HG02870 (cell line): ENCODE measurements around the gene HABP2.

Experiments
- ATAC-seq: cut with Tn5 transposase; IDR thresholded peaks from one replicate; pipeline ENCODE4 v1.9.1; 2021; ENCODE audit warnings: mild to moderate bottlenecking, moderate library complexity; ENCODE audit not compliant: unreplicated experiment

HABP2 gene

GRCh38 chr10:113600569-113600968, 47.7 kb downstream of the HABP2 start:
- no peak for ATAC-seq

GRCh38 chr10:113603057-113603777, 50.4 kb downstream of the HABP2 start:
- ATAC-seq, result no peak

GRCh38 chr10:113604572-113604971, 51.7 kb downstream of the HABP2 start:
- no peak for ATAC-seq

GRCh38 chr10:113605268-113605978, 52.6 kb downstream of the HABP2 start:
- no peak for ATAC-seq

GRCh38 chr10:113609704-113610108, 56.9 kb downstream of the HABP2 start:
- ATAC-seq, result no peak

GRCh38 chr10:113610631-113611601, 58.1 kb downstream of the HABP2 start:
- no peak for ATAC-seq

GRCh38 chr10:113612154-113612553, 59.3 kb downstream of the HABP2 start:
- ATAC-seq, result no peak

- no peak for ATAC-seq
Observed at GRCh38 chr10:113613427-113613826, 60.6 kb downstream of the HABP2 start.

- no peak for ATAC-seq
Observed at GRCh38 chr10:113613977-113614690, 61.3 kb downstream of the HABP2 start.

- ATAC-seq, result no peak
Observed at GRCh38 chr10:113616244-113617074, 63.6 kb downstream of the HABP2 start.

- ATAC-seq, result no peak
Observed at GRCh38 chr10:113617086-113617485, 64.2 kb downstream of the HABP2 start.

GRCh38 chr10:113618338-113618737, 65.5 kb downstream of the HABP2 start:
- no peak for ATAC-seq

- ATAC-seq, result no peak
Observed at GRCh38 chr10:113619401-113619800, 66.5 kb downstream of the HABP2 start.

GRCh38 chr10:113620511-113620910, 67.7 kb downstream of the HABP2 start:
- ATAC-seq, result no peak

GRCh38 chr10:113620936-113621335, 68.1 kb downstream of the HABP2 start:
- ATAC-seq, result no peak

GRCh38 chr10:113621799-113622198, 68.9 kb downstream of the HABP2 start:
- no peak for ATAC-seq

GRCh38 chr10:113622831-113623230, 70.0 kb downstream of the HABP2 start:
- ATAC-seq, result no peak

- ATAC-seq, result no peak
Observed at GRCh38 chr10:113625461-113626186, 72.8 kb downstream of the HABP2 start.

- no peak for ATAC-seq
Observed at GRCh38 chr10:113626809-113627355, 74.0 kb downstream of the HABP2 start.
